NCI-H748 treated with DMSO at 0.1 percent for 48 hours (cell line): ENCODE data around the gene RNF112.

Source experiments
- DNase-seq: peaks from one replicate; lab custom pipeline; 2025; lab: John Stamatoyannopoulos, UW

The RNF112 gene, protein sequence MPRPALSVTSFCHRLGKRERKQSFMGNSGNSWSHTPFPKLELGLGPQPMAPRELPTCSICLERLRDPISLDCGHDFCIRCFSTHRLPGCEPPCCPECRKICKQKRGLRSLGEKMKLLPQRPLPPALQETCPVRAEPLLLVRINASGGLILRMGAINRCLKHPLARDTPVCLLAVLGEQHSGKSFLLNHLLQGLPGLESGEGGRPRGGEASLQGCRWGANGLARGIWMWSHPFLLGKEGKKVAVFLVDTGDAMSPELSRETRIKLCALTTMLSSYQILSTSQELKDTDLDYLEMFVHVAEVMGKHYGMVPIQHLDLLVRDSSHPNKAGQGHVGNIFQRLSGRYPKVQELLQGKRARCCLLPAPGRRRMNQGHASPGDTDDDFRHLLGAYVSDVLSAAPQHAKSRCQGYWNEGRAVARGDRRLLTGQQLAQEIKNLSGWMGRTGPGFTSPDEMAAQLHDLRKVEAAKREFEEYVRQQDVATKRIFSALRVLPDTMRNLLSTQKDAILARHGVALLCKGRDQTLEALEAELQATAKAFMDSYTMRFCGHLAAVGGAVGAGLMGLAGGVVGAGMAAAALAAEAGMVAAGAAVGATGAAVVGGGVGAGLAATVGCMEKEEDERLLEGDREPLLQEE

DNA sequence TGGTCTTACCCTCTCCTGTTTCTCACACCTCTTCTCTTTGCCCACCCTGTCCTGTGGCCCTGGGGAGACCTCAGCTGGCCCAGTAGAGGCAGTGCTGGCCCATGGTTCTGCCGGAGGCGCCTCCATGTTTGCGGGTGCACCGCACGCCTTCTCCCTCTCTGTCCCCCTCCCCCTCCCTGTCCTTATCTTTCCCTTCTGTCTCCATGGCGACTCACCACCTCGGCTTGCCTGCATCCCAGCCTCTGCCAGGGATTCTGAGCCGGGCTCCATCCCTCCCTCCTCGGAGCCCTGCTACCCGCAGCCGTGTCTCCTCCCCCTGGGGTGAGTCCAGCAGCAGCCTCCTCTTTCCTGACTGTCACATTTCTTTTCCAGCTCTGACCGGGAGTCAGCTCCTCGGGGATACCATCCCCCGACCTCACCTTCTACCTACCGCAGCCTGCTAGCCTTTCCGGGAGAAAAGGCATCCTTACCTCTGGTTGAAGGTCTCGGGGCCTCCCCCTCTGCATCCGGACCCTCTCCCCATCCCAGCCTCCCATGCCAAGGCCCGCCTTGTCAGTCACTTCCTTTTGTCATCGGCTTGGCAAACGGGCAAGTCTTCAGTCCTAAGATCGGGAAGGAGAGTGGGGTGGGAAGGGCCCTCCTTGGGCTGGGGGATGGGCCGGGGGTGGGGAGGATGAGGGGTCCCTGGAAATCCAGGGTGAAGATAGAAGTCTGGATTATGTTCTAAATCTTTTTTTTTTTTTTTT is at the start of gene RNF112:
Gene RNF112 (plus strand): TSS at position 358 of the 746 bp plus-strand sequence. CDS start 177 bp downstream, at position 535.
- DNase-seq: no peak

DNA sequence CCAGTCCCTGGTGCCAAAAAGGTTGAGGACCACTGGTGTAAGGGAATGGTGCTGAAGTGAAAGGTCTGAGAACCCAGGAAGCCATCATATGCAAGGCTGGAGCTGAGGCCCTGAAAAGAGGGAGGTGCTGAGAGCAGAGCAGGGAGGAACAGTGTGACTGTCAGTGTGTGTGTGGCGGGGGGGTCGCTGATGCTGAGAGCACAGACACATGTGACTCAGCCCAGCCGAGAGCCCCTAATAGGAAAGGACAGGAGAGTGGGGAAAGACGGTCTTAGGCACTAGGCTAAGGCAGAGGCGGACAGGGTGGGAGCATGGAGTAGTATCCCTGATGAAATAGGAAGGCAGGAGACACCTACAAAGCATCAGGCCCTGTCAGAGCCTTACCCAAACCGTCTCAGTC is 49.7 kb upstream of the RNF112 start:
- no peak for DNase-seq

GRCh38 chr17:19361944-19362276 is 49.1 kb upstream of the RNF112 start:
- DNase-seq: no peak

DNA sequence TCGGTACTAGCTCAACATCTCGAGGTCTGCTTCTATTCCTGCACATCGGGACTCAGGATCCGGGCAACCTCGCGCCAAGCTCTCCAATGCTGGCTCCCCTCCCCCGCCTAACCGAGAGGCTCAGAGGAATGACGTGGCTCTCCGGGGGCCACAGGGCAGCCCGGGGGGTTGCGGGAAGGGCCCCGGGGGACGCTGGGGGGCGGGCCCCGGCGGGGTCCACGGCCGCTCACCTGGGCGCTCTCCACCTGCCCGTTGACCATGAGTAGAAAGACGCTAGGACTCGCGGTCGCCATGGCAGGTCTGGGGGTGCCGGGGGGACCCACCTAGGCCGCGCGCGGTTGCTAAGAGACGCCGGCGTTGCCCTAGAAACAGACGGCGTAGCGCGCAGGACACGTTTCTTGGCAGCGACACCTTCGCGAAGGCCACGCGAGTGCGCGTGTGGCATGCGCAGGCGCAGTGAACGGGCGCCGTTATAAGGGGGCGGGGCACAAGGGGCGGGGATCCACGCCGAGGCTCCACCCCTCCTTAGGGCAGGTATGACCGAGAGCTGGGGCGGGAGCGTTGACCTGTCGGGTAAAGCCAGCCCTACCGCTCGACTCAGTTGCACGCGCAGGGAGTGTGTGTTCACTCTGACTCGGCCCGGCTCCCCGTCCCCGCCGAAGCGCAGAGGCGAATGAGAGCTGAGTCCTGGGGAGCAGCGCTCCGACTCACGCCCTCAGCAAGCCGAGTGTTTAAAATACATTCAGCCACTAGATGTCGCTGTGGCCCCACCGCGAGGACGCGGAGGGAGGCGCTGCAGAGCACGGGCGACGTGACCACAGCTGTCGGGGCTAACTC is 48.5 kb upstream of the RNF112 start, which contains the start of gene B9D1:
Gene B9D1 (minus strand): TSS at position 447 of the 837 bp plus-strand sequence. CDS start 154 bp downstream, at position 293.
- peak; percentile 97 for DNase-seq

DNA sequence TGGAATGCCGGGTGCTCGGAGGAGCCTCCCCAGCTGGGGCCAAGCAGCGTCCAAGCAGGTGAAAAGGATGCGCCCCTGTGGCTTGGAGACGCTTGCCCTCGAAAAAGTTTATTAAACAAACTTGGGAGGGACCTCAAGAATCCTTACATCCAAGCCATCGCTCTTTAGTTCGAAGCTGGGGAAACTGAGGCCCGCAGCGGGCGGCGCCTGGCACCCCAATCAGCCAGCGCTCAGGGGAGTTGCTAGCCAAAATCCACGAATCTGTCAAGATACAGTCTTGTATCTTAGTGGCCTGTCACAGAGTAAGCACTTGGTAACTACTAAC is 48.0 kb upstream of the RNF112 start:
- DNase-seq: no peak

GRCh38 chr17:19363460-19364035 is 47.5 kb upstream of the RNF112 start:
- DNase-seq: no peak

DNA sequence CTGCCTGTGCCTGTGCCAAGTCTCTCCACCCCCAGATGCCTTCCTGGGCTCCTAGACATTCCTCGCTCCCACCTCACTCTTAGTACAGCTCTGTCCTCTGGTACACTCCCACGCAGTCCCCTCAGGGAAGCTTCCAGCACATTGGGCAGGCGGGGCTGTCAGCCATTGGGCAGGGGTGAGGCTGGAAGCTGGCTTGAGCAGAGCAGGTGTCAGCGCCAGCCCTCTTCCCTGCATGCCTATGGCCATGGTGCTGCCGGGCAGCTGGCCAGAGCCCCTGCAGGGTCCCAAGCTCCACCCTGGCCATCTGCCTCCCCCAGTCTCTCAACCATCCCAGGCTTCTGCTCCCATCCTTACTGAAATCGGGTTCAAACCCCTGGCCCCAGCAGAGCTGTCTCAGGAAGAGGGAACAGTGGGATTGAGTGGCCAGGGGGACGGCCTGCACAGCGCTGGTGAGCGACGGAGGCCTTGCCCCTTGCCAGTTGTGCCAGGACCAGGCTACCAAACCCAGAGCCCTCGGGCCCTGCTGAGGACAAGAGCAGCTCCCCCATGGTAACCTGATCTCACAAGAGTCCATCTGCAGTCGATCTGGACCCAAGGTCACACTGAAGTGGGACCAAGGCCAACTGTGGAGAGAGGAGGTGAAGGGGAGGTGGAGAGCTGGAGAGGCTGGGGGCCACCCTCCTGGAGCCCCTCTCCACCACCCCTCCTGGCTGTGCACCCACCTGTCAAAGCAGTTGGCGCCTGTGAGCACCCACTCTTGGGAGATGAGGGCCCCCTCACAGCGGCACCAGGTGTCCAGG is 46.1 kb upstream of the RNF112 start:
- no peak for DNase-seq

DNA sequence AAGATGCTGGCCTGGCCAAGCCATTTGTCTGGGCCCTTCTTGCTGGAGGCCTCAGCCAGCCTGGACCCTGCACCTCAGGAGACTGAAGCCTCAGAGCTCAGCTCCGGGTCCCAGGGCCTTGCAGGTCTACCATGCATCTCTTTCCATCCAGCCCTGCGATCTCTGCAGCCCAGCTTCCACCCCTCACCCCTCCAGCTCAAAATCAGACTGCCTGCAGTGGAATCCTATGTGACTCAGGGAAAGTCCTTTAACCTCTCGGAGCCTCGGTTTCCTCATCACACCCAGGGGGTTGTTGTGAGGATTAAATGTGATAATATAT is 45.6 kb upstream of the RNF112 start:
- no peak for DNase-seq

GRCh38 chr17:19365833-19366636 is 45.0 kb upstream of the RNF112 start:
- no peak for DNase-seq

GRCh38 chr17:19366637-19366972 is 44.4 kb upstream of the RNF112 start:
- no peak for DNase-seq

- no peak for DNase-seq
Measured at GRCh38 chr17:19368229-19368628, 42.8 kb upstream of the RNF112 start.

DNA sequence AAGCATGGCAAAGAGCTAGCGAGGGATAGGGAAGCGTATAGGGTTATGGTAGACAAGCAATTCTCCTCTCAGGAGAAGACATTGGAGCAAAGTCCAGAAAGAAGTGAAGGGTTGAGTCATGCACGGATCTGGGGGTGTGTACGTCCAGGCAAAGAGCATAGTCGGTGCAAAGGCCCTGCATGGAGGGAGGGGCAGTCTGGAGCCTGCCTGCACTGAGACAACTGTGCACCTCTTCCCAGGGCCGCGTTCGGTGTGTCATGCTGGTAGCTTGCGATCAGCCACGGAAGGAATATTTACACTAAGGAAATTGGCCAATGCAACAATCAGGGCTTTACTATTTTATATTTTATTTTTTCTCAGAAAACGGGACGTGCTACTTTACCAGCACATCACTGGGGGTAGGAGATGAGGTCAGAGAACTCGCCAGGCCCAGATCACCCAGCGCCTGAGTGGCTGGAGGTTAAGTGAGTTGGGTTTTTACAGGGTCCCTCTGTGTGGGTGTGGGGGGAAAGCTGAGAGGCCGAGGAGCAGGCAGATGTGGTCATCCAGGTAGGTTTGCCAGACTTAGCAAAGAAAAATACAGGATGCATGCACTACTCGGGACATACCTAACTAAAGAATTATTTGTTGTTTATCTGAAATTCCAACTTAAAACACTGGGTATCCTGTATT is 41.8 kb upstream of the RNF112 start:
- no peak for DNase-seq

- DNase-seq: no peak
Measured at GRCh38 chr17:19369846-19370492, 41.1 kb upstream of the RNF112 start.

DNA sequence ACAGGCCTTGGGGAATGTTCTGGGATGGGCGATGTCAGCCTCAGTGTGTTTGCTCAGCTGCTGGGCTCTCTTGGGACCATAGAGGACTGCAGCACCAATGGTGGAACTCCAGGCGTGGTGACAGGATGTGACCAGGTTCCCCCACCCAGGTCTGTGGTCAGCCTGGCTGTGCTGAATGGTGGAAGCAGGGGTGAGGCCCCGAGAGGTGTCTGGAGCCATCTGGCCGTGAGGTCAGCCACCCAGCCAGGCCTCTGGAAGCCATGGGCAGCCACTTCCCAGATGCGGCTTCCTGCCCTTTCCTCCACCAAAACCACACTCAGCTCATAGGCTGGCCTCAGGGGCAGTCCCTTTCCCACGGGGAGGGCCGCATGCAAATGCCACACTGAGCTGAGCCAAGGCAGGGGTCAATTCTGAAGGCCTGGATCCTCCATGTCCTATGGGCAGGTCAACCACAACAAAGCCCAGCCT is 40.5 kb upstream of the RNF112 start:
- no peak for DNase-seq

DNA sequence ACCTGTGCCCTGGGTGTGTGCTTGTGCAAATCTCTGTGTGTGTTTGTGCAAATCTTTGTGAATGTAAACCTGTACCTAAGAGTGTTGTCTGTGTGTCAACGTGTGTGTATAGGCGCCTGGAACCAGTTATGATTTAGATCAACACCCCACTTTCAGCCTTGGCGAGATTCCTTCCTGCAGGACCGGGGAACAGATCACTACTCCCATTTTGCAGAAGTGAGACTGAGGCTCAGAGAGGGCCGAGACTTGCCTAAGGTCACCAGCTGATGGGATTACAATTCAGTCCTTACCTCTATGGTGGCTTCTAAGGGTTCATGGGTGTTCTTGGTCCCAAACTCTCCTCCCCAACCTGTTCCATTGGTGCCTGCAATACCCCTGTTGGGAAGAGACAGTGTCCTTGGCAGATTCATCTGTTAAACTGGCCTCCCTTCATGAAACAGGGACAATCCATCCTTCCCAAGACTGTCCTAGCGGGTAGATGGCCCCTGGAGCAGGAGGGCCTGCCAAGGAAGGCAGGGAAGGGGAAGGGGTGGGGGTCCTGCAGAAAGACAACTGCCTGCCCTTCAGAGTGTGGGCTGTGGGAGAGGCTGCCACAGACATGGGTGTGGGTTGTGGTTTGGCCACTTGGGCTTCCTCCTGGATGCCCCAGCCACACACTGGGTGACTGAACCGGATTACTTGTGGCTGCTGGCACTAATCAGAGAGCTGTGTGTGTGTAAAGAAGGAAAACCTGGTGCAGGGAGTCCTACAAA is 39.6 kb upstream of the RNF112 start:
- DNase-seq: no peak

DNA sequence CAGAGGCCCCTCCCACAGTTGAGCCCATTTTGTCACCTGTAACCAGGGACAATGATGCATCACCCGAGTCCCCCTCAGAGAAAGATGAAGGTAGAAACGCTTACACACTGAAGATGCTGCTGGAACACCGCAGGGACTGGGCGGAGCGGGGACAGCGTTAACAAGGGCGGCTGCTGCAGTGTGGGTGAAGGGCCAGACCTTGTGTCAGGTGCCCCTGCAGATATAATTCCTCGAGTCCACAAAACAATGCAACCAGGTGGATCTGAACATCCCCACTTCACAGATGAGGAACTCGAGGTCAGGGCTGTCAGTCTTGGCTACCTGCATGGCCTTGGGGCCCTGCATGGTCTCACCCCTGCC is 39.0 kb upstream of the RNF112 start:
- no peak for DNase-seq

GRCh38 chr17:19372439-19372838 is 38.6 kb upstream of the RNF112 start:
- DNase-seq: no peak

DNA sequence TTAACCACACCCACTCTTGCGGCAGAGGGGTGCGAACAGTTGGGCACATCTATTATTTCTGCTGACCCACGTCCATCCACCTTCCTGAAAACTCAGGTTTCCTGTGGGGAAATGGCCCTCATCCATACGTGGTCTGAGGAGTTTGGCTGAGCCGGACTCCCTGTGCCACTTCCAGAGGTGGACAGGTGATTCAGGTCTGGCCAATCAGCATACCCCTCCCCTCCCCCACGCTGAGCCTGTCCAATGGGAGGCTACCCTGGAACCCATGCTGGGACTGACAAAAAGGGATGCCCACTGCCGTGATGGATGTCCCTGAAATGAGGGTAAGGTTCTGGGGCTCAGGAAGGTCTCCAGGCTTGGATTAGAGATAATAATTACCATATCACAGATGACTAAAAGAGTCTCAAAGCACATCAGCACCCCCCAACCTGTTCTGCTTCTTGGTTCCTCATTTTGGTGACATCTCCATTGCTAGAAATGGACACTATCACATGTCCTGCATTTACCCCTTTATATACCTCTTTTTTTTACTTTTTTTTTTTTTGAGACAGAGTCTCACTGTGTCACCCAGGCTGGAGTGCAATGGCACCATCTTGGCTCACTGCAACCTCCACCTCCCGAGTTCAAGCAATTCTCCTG is 38.0 kb upstream of the RNF112 start:
- no peak for DNase-seq
